GM12872 (cell line): Measurements from ENCODE around the gene PPA2.

ENCODE experiments used
- CTCF ChIP-seq: IDR thresholded peaks from 3 replicates; pipeline ENCODE4 v1.5.1; 2011; ENCODE audit warnings: low read depth, mild to moderate bottlenecking, low read length, moderate library complexity; ENCODE audit not compliant: insufficient read depth

Gene PPA2

GRCh38 chr4:105356194-105356593 is 117.7 kb downstream of the PPA2 start:
- TF ChIP-seq CTCF, result no peak

- no peak for TF ChIP-seq CTCF
These were observed 121.0 kb downstream of the PPA2 start for GRCh38 chr4:105352826-105353225.

GRCh38 chr4:105351861-105352260 is 122.0 kb downstream of the PPA2 start:
- TF ChIP-seq CTCF, result no peak

- no peak for TF ChIP-seq CTCF
These were observed 122.9 kb downstream of the PPA2 start for GRCh38 chr4:105350859-105351490.

GRCh38 chr4:105348719-105349118 is 125.1 kb downstream of the PPA2 start:
- no peak for TF ChIP-seq CTCF

GRCh38 chr4:105346869-105347268 is 127.0 kb downstream of the PPA2 start:
- no peak for TF ChIP-seq CTCF

- TF ChIP-seq CTCF, result no peak
These were observed 128.0 kb downstream of the PPA2 start for GRCh38 chr4:105345838-105346237.
